ENCODE data around the gene TRAF3IP1. TPM values are rescaled to one million over a fixed set of nuclear protein-coding genes. Genes with fewer than 3 reads are reported as not detected.

TRAF3IP1 gene
- total RNA-seq (2022; extraction: Qiagen RNA extraction) = 9.3 to 14.3 TPM (median 13.2 TPM) in 5 replicates

GRCh38 chr2:238320246-238320647 is at the start of gene TRAF3IP1:
TRAF3IP1 (plus strand) TSS chr2:238320518; CDS start chr2:238320663, 145 bp downstream.

GRCh38 chr2:238287737-238288649 is 32.3 kb upstream of the TRAF3IP1 start, which contains the start of gene PER2:
PER2 (minus strand) TSS chr2:238288610; CDS start chr2:238277936, 10,674 bp downstream.

GRCh38 chr2:238426568-238427434 is 106.5 kb downstream of the TRAF3IP1 start, which contains the start of gene ASB1:
ASB1 (plus strand) TSS chr2:238426927; CDS start chr2:238427071, 144 bp downstream.

Other genes starting within 250 kb of the TRAF3IP1 start
- gene ESPNL, start 220.2 kb upstream of the TRAF3IP1 start, total RNA-seq (2022; extraction: Qiagen RNA extraction) = 0.12 to 0.36 TPM (median 0.22 TPM) in 5 replicates
- gene KLHL30, start 181.8 kb upstream of the TRAF3IP1 start, total RNA-seq (2022; extraction: Qiagen RNA extraction) = 0.12 to 0.24 TPM (median 0.16 TPM) in 5 replicates
- 5.1 to 10.4 TPM (median 7.6 TPM) in 5 replicates for gene ERFE, start 161.5 kb upstream of the TRAF3IP1 start, total RNA-seq (2022; extraction: Qiagen RNA extraction)
- 39.2 to 43.3 TPM (median 40.5 TPM) in 5 replicates for gene ILKAP, start 116.8 kb upstream of the TRAF3IP1 start, total RNA-seq (2022; extraction: Qiagen RNA extraction)
- gene HES6, start 80.5 kb upstream of the TRAF3IP1 start, total RNA-seq (2022; extraction: Qiagen RNA extraction) = 7.7 to 16.1 TPM (median 15.7 TPM) in 5 replicates
- gene PER2, start 31.9 kb upstream of the TRAF3IP1 start, total RNA-seq (2022; extraction: Qiagen RNA extraction) = 3.1 to 6.1 TPM (median 4.6 TPM) in 5 replicates
- gene ASB1, start 106.4 kb downstream of the TRAF3IP1 start, total RNA-seq (2022; extraction: Qiagen RNA extraction) = 37.7 to 64.2 TPM (median 57.6 TPM) in 5 replicates